Esophagus muscularis mucosa (tissue), 4 donors: Measurements from ENCODE around the gene RAB44. TPM values are rescaled to one million over a fixed set of nuclear protein-coding genes. Genes with fewer than 3 reads are reported as not detected.

Experiments used
- DNase-seq: peaks from one replicate; pipeline ENCODE4 v3.0.0-alpha.2; 2017; ENCODE audit errors: extremely low spot score
- H3K27ac ChIP-seq, 4 donors: fragments of 200-600 bp; sonication (generic); replicated peaks in 1 of 4; 1 replicate in 3 of 4; 2 replicates in 1 of 4; pipeline ENCODE4 v1.5.1; 2016 to 2019; ENCODE audit warnings: mild to moderate bottlenecking in 1 of 4
- H3K27me3 ChIP-seq, 4 donors: fragments of 200-600 bp; sonication (generic); one replicate each; pipeline versions ENCODE4 v1.5.1 to v1.6.0; 2016 to 2019
- H3K36me3 ChIP-seq, 4 donors: fragments of 200-600 bp; sonication (generic); one replicate each; pipeline ENCODE4 v1.5.1; 2016 to 2019
- H3K4me1 ChIP-seq, 4 donors: fragments of 200-600 bp; sonication (generic); one replicate each; pipeline ENCODE4 v1.5.1; 2016 to 2019
- H3K4me3 ChIP-seq, 4 donors: fragments of 200-600 bp; sonication (generic); 1 replicate in 2 of 4; 2 replicates in 2 of 4; pipeline ENCODE4 v1.5.1; 2016 to 2019; ENCODE audit warnings: mild to moderate bottlenecking in 4 of 4, moderate library complexity in 1 of 4
- H3K9me3 ChIP-seq, 4 donors: fragments of 200-600 bp; sonication (generic); 1 replicate in 3 of 4; 2 replicates in 1 of 4; pipeline ENCODE4 v1.5.1; 2016 to 2019
- CTCF ChIP-seq, 3 experiments: fragments of 200-600 bp in 2 of 3; fragments of 450-650 bp in 1 of 3; sonication (generic) in 2 of 3; IDR thresholded peaks; one replicate each; pipeline ENCODE4 v1.5.1; 2017 to 2019; ENCODE audit warnings: antibody characterized with exemption in 3 of 3, mild to moderate bottlenecking in 2 of 3, moderate library complexity in 1 of 3
- EP300 ChIP-seq: sonication (generic); formaldehyde crosslinking; IDR thresholded peaks from one replicate; pipeline ENCODE4 v1.6.1; 2017; ENCODE audit warnings: antibody characterized with exemption
- POLR2A ChIP-seq: fragments of 450-650 bp; IDR thresholded peaks from one replicate; pipeline ENCODE4 v1.6.1; 2017; ENCODE audit warnings: antibody characterized with exemption, moderate library complexity, mild to moderate bottlenecking, low read depth
- POLR2AphosphoS5 ChIP-seq, 2 donors: sonication (generic); formaldehyde crosslinking; IDR thresholded peaks; one replicate each; pipeline ENCODE4 v1.6.1; 2017; ENCODE audit warnings: antibody characterized with exemption in 2 of 2
- WGBS: methylation state at CpG from one replicate; pipeline ENCODE4 v1.1.5; 2018; 5-methylcytosine and 5-hydroxymethylcytosine counted together
- intact Hi-C: fragments of 100-400 bp; cut with DNase I; formaldehyde crosslinking; loops from one replicate; pipeline ENCODE4 v1.15.1; 2023
- total RNA-seq, 4 donors: library from RNA; depleted of rRNA; stranded (reverse); fragments of >200 nt; gene quantifications; one replicate each; pipeline versions ENCODE4 v1.1.0 to v1.2.1, GENCODE V29; 2016

The RAB44 gene
- total RNA-seq, 4 donors from 2014 or later, result 0.19 to 1.5 (median 0.94) TPM

- H3K27me3 ChIP-seq, result no peaks in the 10 kb centered on the region
- no peak overlapping the region for H3K4me3 ChIP-seq
- no peak for DNase-seq
- TF ChIP-seq CTCF (IDR thresholded peaks at IDR 0.05), result no peak
- TF ChIP-seq EP300, result no peak
- no peak for TF ChIP-seq POLR2A
- no peak for TF ChIP-seq POLR2AphosphoS5 (IDR thresholded peaks at IDR 0.05)
- WGBS, result 95% methylated on average over 5 of the region's 5 CpGs
- intact Hi-C loops, result no loop called here
- H3K36me3 ChIP-seq, result no peaks in the 10 kb centered on the region
- H3K4me1 ChIP-seq, result peaks cover 22 to 34% (median 27%) of the 10 kb centered on the region in 4 donors
- no peaks in the 10 kb centered on the region for H3K9me3 ChIP-seq
- H3K27ac ChIP-seq, result no peak overlapping the region
Measured at GRCh38 chr6:36733300-36733699, 35.7 kb downstream of the RAB44 start.

- intact Hi-C loops, result no loop called here
- Histone ChIP-seq H3K36me3 (no peaks in the 10 kb centered on the region), H3K9me3 (no peaks in the 10 kb centered on the region), H3K4me3 (peak overlapping the region; percentile 27 to 49 (median 42)), H3K27me3 (no peaks in the 10 kb centered on the region), H3K27ac (peak overlapping the region; percentile 76 to 88 (median 84)), H3K4me1 (peaks cover 22 to 24% (median 22%) of the 10 kb centered on the region in 4 donors)
- DNase-seq, result no peak
- no peak for TF ChIP-seq POLR2AphosphoS5 (IDR thresholded peaks at IDR 0.05)
- no peak for TF ChIP-seq CTCF (IDR thresholded peaks at IDR 0.05)
- WGBS, result 90% methylated on average over 5 of the region's 7 CpGs
Measured at GRCh38 chr6:36734486-36735060, 36.9 kb downstream of the RAB44 start.

GRCh38 chr6:36735110-36736071 lies 37.8 kb downstream of the RAB44 start:
- H3K27me3 ChIP-seq, result no peaks in the 10 kb centered on the region
- TF ChIP-seq CTCF (IDR thresholded peaks at IDR 0.05) (peak in 2 of 3 experiments; percentile 27 to 29), POLR2AphosphoS5 (IDR thresholded peaks at IDR 0.05) (peak; percentile 66 to 79), POLR2A (no peak), EP300 (peak; percentile 95)
- intact Hi-C loops, result no loop called here
- H3K4me1 ChIP-seq, result peaks cover 22 to 24% (median 22%) of the 10 kb centered on the region in 4 donors
- H3K27ac ChIP-seq, result peak overlapping the region; percentile 76 to 88 (median 84)
- DNase-seq, result peak; percentile 96
- peak overlapping the region; percentile 27 to 49 (median 42) for H3K4me3 ChIP-seq
- 15% methylated on average over 17 of the region's 24 CpGs for WGBS
- H3K36me3 ChIP-seq, result no peaks in the 10 kb centered on the region
- H3K9me3 ChIP-seq, result no peaks in the 10 kb centered on the region

- no peak for DNase-seq
- no peaks in the 10 kb centered on the region for H3K9me3 ChIP-seq
- no peak overlapping the region for H3K27ac ChIP-seq
- TF ChIP-seq POLR2AphosphoS5 (IDR thresholded peaks at IDR 0.05) (no peak), POLR2A (no peak), CTCF (IDR thresholded peaks at IDR 0.05) (no peak), EP300 (no peak)
- H3K4me3 ChIP-seq, result no peak overlapping the region
- intact Hi-C loops, result no loop called here
- H3K36me3 ChIP-seq, result no peaks in the 10 kb centered on the region
- no peaks in the 10 kb centered on the region for H3K27me3 ChIP-seq
- H3K4me1 ChIP-seq, result peaks cover 22 to 24% (median 22%) of the 10 kb centered on the region in 4 donors
- 81% methylated on average over 8 of the region's 14 CpGs for WGBS
Measured at GRCh38 chr6:36737043-36737785, 39.6 kb downstream of the RAB44 start.
